Caki2 (cell line): ENCODE data around the gene DOCK6. TPM values are rescaled to one million over a fixed set of nuclear protein-coding genes. Genes with fewer than 3 reads are reported as not detected.

ENCODE experiments used
- DNase-seq: peaks from one replicate; pipeline ENCODE4 v3.0.0-alpha.2; 2015; ENCODE audit warnings: low read depth
- in situ Hi-C: cut with HindIII; loops from 2 replicates; pipeline ENCODE4 v1.10.0; 2016; ENCODE audit warnings: low sequenced_read_pairs, low pct_unique_long_range_greater_than_20kb, mixed read lengths
- total RNA-seq: library from RNA; depleted of rRNA; stranded (reverse); fragments of >200 nt; shearing (Covaris generic); gene quantifications from 2 replicates; pipeline ENCODE4 v1.2.3, GENCODE V29; 2014; ENCODE audit warnings: low replicate concordance

DOCK6 gene
- total RNA-seq, 1 experiment from 2014 or later, result 14.1 TPM

DNA sequence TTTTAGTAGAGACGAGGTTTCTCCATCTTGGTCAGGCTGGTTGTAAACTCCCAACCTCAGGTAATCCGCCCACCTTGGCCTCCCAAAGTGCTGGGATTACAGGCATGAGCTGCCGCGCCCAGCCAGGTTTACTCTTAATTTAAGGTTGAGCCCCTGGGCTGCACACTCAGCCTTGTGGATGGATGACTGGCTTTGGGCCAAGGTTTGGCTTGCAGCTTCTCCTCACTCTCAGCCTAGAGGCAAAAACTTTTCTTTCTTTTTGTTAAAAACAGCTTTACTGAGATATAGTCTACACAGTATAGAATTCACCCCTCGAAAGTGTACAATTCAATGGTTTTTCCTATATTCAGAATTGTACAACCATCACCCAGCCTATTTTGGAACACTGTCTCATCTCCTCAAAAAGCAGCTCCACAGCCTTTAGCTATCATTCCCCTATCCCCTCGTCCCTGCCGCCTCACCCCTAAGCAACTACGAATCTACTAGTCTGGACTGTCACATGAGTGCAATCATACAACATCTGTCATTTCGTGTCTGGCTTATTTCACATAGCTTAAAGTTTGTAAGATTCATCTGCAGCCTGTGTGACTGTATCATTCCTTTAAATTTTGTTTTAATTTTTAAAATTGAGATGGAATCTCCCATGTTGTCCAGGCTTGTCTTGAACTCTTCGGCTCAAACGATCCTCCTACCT, 19.2 kb upstream of the DOCK6 start:
- DNase-seq, result no peak
- in situ Hi-C loops, result no loop called here

DNA sequence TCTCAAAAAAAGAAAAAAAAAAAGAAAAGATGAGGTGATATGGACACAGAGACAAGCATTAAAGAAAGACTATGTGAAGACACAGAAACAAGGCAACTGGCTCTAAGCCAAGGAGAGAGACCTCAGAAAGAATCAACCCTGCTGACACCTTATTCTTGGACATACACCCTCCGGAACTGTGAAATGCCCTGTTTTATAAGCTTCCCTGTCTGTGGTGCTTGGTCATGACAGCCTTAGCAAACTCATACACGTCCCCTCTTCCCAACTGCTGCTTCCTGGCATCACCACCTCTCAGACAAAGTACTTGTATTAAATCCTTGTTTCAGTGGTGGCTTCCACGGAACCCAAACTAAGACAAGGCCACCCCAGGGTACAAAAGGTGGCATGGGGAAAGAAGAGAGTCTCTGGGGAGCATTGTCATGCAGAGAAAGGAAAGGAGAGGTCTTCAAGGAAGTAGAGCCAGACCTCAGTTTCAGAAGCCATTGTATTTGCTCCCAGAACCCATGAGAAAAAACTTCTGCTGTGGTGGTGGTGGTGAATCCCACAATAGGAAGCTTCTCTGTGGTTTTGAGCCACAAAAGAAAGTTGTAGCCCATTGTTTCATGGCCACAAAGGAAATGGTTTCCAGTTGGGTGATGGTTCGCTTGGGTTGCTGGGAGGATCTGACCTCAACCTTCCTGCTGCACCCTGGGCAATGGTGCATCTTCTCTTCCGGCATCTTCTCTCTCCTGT, 17.3 kb upstream of the DOCK6 start:
- in situ Hi-C loops, result no loop called here
- no peak for DNase-seq

DNA sequence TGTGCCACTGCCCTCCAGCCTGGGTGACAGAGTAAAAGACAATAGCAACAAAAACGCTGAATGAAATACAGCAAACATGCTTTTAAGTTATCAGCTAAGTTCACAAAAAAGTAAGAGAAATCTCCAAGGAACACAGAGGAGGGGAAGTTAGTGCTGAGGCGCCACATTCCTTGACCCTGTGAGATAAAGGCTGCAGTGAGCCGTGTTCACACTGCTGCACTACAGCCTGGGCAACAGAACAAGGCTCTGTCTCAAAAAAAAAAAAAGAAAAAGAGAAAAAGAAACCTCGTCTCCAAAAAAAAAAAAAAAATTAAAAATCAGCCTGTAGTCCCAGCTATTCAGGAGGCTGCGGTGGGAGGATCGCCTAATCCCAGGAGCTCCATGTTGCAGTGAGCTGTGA, 16.3 kb upstream of the DOCK6 start:
- in situ Hi-C loops, result no loop called here
- DNase-seq, result no peak

DNA sequence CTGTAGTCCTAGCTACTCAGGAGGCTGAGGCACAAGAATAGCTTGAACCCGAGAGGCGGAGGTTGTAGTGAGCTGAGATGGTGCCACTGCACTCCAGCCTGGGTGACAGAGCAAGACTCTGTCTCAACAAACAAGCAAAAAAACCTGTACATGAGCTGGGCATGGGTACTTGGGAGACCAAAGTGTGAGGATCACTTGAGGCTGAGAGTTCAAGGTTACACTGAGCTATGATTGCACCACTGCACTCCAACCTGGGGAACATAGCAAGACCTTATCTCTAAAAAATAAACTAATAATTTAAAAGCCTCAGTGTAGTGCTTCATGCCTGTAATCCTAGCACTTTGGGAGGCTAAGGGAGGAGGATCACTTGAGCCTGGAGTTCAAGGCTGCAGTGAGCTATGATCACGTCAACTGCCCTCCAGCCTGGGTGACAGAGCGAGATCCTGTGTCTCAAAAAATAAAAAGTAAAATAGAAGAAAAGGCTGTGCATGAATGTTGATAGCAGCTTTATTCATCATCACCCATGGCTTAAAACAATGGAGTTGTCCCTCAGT, 12.3 kb upstream of the DOCK6 start:
- in situ Hi-C loops, result no loop called here
- DNase-seq, result no peak

DNA sequence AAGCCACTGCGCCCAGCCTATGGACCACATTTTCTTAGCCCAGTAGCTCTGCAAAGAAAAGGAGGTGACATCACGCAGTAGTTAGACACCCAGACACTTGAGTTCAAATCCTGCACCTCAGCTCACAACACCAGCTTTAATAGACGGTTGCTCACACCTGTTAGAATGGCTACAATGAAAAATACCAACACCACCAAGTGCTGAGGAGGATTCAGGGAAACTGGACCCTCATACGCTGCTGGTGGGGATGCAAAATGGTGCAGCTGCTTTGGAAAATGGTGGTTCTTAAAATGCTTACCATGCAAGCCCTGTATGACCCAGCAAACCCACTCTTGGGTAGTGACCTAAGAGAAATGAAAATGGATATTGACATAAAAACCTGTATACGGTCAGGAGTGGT, 11.7 kb upstream of the DOCK6 start:
- in situ Hi-C loops, result no loop called here
- no peak for DNase-seq

DNA sequence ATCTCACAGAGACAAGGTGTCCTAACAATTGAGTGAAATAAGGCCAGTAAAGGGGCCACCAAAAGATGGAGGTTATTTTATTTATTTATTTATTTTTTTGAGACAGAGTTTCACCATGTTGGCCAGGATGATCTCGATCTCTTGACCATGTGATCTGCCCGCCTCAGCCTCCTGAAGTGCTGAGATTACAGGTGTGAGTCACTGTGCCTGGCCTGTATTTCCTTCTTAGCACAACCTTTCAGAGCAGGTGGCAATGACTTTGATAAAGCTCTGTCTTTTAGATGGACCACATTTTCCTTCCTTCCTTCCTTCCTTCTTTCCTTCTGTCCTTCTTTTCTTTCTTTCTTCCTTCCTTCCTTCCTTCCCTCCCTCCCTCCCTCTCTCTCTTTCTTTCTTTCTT, 11.0 kb upstream of the DOCK6 start:
- DNase-seq, result no peak
- in situ Hi-C loops, result no loop called here

DNA sequence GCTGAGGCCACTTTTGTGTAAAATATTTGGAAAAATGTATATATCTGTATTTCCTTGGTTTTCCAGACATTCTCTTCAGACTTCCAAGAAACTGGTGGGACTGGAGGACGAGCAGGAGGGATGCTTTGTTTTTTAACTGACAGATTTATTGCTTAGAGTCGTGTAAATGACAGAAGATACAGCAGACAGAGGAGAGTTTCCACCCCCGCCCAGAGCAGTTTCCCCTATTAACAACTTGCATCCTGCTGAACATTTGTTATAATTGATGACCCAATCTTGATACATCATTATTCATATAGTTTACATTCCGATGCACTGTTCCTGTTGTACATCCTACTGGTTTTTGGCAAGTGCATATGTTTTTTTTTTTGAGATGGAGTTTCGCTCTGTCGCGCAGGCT, 7.1 kb upstream of the DOCK6 start:
- no peak for DNase-seq
- in situ Hi-C loops, result no loop called here

DNA sequence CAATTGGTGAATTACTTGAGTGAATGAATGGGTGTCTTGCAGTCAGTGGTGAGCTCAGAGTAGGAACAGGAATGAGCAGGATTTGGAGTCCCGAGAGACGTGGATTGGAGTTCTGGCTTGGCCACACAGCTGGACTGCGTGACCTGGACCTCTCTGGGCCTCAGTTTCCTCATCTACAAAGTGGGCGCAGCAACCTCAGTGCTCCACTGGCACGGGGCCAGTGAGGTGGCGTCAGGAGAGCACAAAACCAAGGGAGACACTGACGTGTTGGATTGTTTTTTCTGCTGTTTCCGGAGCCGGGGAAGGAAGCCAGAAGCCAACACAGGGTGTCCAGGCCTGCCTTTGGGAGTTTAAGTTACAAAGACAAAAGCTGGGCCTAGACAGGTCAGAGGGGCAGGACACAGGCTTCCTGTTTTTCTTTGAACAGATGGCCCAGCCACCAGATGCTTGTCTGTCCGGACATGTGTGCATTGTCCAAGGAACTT, 6.5 kb upstream of the DOCK6 start:
- no peak for DNase-seq
- in situ Hi-C loops, result no loop called here

DNA sequence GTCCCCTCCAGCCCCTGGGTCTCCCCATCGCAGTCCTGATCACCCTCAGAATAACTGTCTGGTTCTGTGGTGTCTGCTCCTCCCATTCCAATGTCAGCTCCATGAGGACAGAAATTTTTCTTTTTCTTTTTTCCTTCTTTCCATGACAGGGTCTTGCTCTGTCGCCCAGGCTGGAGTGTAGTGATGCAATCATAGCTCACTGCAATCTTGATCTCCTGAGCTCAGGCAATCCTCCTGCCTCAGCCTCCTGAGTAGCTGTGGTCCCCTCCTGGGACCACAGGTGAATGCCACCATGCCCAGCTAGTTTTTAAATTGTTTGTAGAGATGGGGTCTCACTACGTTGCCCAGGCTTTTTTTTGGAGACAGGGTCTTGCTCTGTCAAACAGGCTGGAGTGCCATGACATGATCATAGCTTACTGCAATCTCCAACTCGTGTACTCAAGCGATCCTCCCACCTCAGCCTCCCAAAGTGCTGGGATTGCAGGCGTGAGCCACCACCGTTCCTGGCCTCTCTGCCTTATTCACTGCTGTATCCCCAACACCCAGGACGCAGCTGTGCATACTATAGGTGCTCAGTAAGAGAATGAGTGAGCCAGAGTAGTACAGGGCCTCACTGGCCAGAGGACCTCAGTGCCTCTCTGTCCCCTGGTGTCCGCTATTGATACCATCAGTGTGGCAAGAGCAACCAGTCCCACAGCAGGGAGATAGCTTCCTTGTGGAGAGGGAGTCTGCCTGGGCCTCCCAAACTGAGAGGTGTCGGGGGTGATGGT, 5.2 kb upstream of the DOCK6 start:
- no peak for DNase-seq
- in situ Hi-C loops, result no loop called here

DNA sequence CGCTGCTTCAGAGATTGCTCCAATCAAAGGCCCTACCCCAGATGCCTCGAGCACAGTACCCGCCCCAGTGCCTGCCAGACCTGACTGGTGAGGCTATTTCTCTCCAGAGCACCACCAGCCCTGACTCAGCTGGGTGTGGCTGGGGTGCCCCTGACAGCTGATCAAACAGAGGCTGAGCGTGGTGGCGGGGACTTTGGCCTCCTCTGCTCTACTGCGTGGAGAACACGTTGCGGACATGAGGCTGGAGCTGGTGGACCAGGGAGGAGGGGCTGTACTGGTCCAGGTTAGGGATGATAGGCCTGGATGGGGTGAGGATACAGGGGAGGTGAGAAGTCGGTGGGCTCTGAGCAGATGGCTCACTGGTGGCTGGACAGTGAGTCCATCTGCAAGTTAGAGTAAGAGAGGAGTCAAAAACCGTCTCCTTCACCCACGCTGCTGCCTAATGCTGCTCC, 3.5 kb upstream of the DOCK6 start:
- in situ Hi-C loops, result no loop called here
- DNase-seq, result peak; percentile 75

DNA sequence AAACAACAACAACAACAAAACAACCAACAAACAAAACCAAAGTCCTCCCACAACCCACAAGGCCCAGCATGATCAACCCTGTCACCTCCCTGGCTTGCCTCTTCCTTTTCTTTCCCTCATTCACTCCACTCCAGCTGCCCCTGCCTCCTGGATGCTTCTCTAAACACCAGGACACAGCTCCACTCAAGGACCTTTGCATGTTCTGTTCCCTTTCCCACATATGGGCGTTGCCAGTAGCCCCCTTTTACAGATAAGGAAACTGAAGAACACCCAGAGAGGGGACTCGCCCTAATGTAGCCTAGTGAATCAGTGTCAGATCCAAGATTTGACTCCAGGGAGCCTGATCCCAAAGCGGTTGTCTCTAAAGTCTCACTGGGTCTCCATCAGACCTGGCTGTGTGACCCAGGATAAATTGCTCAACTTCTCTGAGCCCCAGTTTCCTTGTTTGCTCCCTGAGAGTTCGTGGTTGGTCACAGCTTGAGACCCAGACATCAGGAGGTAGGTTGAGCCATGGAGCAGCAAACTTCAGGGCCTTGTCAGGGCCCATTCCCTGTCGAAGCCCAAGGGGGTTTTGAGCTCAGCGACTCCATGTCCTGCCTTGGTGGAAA, 3.0 kb upstream of the DOCK6 start:
- DNase-seq, result no peak
- in situ Hi-C loops, result no loop called here

DNA sequence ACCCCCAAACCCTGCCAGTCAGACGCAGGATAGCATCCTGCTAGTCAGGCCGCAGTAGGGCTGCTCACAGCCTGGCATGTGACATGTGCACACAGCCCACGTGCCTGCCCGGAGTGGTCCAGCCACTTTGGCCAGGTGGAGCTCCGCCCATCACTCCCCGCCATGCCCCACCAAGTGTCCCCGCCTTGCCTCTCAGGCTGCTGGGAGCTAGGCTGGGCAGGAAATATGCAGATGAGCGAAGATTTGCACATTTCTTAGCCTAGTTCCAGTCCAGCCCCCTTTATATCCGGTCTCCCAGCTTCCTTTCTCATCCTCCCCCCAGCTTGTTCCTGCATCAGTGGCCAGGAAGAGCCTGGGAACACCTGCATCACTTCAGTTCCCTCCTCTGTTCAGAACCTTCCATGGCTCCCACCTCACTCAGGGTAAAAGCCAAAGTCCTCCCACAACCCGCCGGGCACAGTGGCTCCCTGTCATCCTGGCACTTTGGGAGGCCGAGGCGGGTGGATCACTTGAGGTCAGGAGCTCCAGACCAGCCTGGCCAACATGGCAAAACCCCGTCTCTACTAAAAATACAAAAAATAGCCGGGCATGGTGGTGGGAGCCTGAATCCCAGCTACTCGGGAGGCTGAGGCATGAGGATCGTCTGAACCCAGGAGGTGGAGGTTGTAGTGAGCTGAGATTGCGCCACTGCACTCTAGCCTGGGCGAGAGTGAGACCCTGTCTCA, 2.3 kb upstream of the DOCK6 start:
- peak; percentile 85 for DNase-seq
- in situ Hi-C loops, result no loop called here

DNA sequence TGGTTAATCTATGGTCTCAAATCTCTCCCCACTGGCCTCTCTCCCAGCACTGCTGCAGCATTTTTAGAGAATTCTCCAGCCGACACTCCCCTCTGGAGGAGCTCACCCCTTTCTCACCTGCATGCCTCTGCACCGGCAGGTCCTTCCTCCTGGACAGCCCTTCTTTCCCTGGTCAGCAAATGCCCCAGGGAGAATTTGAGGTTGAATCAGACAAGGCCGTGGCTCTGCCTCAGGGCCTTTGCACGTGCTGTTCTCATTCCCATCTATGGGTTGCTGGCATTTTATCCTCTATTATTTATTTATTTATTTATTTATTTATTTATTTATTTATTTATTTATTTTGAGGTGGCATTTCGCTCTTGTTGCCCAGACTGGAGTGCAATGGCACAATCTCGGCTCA, 1.4 kb upstream of the DOCK6 start:
- no peak for DNase-seq
- in situ Hi-C loops, result no loop called here

DNA sequence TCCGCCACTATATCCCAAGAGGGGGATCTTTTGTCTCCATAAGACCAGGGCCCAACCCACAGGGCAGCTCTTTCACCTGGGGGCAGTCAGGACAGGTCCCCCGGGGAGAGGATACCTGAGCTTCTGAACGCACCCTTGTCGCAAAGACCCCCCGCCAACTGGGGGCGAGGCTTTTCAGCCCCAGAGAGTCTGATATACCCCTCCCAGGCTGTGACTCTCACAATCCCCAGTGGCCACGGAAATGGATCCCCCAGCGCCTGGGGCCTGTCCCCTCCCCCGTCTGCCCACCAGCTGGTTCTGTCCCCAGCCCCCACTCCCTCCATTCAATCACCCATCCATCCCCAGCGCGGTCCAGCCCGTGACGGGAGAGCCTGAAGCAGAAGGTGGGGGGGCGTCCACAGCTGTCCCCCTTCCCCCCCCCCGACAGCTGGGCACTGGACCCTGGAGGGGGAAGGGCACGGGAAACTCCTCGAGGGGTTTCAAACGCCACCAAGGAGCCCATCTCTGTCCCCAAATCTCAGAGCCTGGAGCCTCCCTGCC, 823 bp downstream of the DOCK6 start:
- in situ Hi-C loops, result no loop called here
- DNase-seq, result no peak

DNA sequence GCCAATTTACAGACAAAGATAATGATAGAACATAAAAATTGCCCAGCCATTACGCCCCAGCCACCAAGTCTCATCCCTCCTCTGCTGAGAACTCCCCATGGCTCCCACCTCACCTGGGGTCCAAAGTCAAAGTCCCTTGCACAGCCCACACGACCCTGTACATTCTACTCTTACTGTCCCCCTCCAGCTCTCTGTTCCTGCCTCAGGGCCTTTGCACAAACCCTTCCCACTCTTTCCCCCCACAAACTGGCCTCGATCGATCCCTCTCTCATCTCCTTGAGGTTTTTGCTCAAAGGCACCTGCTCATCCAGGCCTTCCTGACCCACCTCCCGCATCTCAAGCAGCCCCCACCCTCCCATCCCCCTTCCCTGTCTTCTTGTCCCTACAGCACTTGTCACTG, 1.3 kb downstream of the DOCK6 start:
- DNase-seq, result no peak
- in situ Hi-C loops, result no loop called here

DNA sequence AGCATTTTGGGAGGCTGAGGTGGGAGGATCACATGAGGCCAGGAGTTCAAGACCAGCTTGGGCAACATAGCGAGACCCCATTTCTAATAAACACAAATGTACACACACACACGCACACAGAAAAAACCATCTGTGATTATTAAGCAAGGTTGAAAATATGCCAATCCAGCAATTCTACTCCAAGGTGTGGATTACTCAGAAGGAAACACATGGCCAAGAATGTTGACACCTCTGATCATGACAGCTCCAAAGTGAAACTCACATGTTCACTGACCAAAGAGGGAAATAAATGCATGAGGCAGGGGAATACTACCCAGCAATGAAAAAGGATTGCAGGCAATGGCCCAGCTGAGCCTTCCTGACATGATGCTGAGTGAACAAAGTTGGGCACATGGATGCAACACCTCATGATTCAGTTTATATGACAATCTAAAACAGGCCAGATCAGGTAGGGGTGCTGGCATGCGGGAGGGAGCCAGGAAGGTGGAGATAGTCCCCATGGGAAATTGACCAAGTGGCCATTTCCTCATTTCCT, 4.4 kb downstream of the DOCK6 start:
- in situ Hi-C loops, result no loop called here
- no peak for DNase-seq

DNA sequence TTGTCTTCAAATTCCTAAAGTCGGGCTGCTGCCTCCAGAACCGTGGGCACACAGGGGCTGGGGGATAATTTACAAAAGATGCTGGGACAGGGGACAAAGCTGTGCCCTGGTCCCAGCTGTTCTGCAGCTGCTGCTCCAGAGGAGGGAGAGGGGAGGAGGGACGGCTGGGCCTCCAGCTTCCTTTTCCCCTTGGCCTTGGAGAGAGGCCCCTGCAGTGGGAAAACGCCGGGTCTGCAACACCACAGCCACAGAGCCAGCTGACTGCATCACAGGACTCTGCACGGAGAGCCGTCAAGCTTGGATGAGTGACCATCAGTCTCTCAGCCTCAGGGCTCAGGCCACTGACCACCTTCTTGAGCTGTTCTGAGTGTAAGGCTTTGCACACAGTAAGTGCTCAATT, 6.1 kb downstream of the DOCK6 start:
- no peak for DNase-seq

More for the DNA sequence above, 6.1 kb downstream of the DOCK6 start:
- in situ Hi-C loops, result no loop called here
